HL-60 (cell line): Measurements from ENCODE around the gene MBD2.
A peak's percentile ranks its signal among the peaks of the same experiment; 100 is the strongest.

ENCODE experiments used
- DNase-seq, 2 experiments: peaks; one replicate each; pipeline ENCODE4 v3.0.0-alpha.2; 2010 to 2020; ENCODE audit warnings: low read depth in 1 of 2, low spot score in 1 of 2
- H3K27ac ChIP-seq: fragments of 250-450 bp; sonication (Bioruptor Pico); replicated peaks from 2 replicates; pipeline ENCODE4 v1.5.1; 2020; ENCODE audit warnings: mild to moderate bottlenecking, moderate library complexity
- H3K27me3 ChIP-seq: fragments of 250-450 bp; sonication (Bioruptor Pico); 2 replicates; pipeline ENCODE4 v1.5.1; 2021; ENCODE audit warnings: mild to moderate bottlenecking, moderate library complexity; ENCODE audit not compliant: insufficient read depth, poor library complexity, severe bottlenecking
- H3K4me3 ChIP-seq: replicated peaks from 2 replicates; pipeline ENCODE4 v1.5.1; 2011; ENCODE audit warnings: mild to moderate bottlenecking, control low read depth, low read length; ENCODE audit not compliant: insufficient read depth
- CTCF ChIP-seq: IDR thresholded peaks from one replicate; pipeline ENCODE4 v1.5.1; 2011; ENCODE audit warnings: low read length, control low read depth, inconsistent platforms; ENCODE audit not compliant: insufficient read depth
- GABPA ChIP-seq: IDR thresholded peaks from 2 replicates; pipeline ENCODE4 v1.6.1; 2012; ENCODE audit warnings: low read depth
- POLR2AphosphoS5 ChIP-seq: IDR thresholded peaks from 2 replicates; pipeline ENCODE4 v1.6.1; 2012; ENCODE audit warnings: low read depth
- REST ChIP-seq: IDR thresholded peaks from 2 replicates; pipeline ENCODE4 v1.6.1; 2012; ENCODE audit warnings: low read depth; ENCODE audit not compliant: insufficient replicate concordance
- SPI1 ChIP-seq: IDR thresholded peaks from 2 replicates; pipeline ENCODE4 v1.6.1; 2012; ENCODE audit warnings: low read depth, mild to moderate bottlenecking, borderline replicate concordance

The MBD2 gene

GRCh38 chr18:54251606-54252390 is 27.3 kb upstream of the MBD2 start:
- no peak for DNase-seq

GRCh38 chr18:54250846-54251261 is 26.4 kb upstream of the MBD2 start:
- H3K27me3 ChIP-seq: no peaks in the 10 kb centered on the region
- peak in 1 of 2 experiments; percentile 67 for DNase-seq
- TF ChIP-seq GABPA (no peak), POLR2AphosphoS5 (no peak), SPI1 (no peak), CTCF (no peak), REST (no peak)
- H3K4me3 ChIP-seq: no peak overlapping the region
- no peak overlapping the region for H3K27ac ChIP-seq

More at GRCh38 chr18:54251606-54252390, 27.3 kb upstream of the MBD2 start:
- Histone ChIP-seq H3K27me3 (no peaks in the 10 kb centered on the region), H3K4me3 (no peak overlapping the region), H3K27ac (no peak overlapping the region)
- TF ChIP-seq SPI1: no peak
- no peak for TF ChIP-seq REST
- TF ChIP-seq GABPA: no peak

- no peak for DNase-seq
- TF ChIP-seq SPI1: no peak
- TF ChIP-seq GABPA: no peak
- no peak for TF ChIP-seq CTCF
- TF ChIP-seq POLR2AphosphoS5: no peak
- no peak for TF ChIP-seq REST
- Histone ChIP-seq H3K4me3 (no peak overlapping the region), H3K27me3 (no peaks in the 10 kb centered on the region), H3K27ac (no peak overlapping the region)
Observed at GRCh38 chr18:54247511-54248175, 23.2 kb upstream of the MBD2 start.
